SU-DHL-6 (cell line): ENCODE measurements around the gene RAP1GAP2.

Experiments
- EZH2phosphoT487 ChIP-seq: fragments of 200-600 bp; sonication (generic), shearing (Covaris generic); conservative IDR thresholded peaks from 2 replicates; pipeline ENCODE4 v1.6.1; 2018; ENCODE audit warnings: mild to moderate bottlenecking, antibody characterized with exemption, low read length, moderate library complexity, mixed read lengths
- TF ChIP-seq, protein P1 (sequence below): fragments of 200-600 bp; sonication (generic); IDR thresholded peaks from one replicate; pipeline ENCODE4 v1.5.1; 2017; ENCODE audit warnings: antibody characterized with exemption, mild to moderate bottlenecking, low read length, moderate library complexity; ENCODE audit not compliant: insufficient read depth, poor library complexity, severe bottlenecking

DNA sequence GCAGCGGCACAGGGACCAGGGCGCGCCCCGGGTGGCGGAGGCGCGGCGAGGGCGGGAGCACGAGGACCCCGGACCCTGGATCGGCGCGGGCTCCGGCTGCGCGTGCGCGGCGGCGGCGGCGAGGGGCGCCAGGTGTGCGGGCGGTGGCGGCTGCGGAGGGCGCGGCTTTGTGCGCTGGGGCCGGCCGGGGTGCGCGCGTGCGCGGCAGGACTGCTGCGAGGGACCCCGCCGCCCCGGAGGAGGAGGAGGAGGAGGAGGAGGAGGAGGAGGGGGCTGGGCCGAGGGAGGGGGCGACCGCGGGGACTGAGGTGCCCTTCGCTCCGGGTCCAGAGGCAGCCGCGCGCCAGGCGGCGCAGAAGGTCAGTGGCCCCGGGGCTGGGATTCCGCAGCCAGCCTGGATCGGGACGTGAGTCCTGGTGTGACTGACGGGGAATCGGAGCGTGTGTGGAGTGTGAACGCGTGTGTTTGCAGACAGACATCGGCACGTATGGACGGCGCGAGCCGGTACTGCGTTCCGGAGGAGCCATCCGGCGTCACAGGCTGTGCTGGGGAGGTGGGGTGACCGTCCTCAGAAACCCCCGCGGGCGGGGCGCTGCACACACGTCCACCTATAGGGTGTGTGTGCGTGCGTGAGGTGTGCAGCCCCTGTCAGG is 19.5 kb upstream of the RAP1GAP2 start:
- TF ChIP-seq, protein P1, sequence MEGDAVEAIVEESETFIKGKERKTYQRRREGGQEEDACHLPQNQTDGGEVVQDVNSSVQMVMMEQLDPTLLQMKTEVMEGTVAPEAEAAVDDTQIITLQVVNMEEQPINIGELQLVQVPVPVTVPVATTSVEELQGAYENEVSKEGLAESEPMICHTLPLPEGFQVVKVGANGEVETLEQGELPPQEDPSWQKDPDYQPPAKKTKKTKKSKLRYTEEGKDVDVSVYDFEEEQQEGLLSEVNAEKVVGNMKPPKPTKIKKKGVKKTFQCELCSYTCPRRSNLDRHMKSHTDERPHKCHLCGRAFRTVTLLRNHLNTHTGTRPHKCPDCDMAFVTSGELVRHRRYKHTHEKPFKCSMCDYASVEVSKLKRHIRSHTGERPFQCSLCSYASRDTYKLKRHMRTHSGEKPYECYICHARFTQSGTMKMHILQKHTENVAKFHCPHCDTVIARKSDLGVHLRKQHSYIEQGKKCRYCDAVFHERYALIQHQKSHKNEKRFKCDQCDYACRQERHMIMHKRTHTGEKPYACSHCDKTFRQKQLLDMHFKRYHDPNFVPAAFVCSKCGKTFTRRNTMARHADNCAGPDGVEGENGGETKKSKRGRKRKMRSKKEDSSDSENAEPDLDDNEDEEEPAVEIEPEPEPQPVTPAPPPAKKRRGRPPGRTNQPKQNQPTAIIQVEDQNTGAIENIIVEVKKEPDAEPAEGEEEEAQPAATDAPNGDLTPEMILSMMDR: no peak
- TF ChIP-seq EZH2phosphoT487: no peak
